Sigmoid colon (tissue), 7 donors: ENCODE measurements around the gene NDUFB4. TPM values are rescaled to one million over a fixed set of nuclear protein-coding genes. Genes with fewer than 3 reads are reported as not detected.

Source experiments
- DNase-seq: peaks from one replicate; pipeline ENCODE4 v3.0.0-alpha.2; 2019
- H3K27ac ChIP-seq, 4 donors: fragments of 200-600 bp; sonication (generic); one replicate each; pipeline ENCODE4 v1.5.1; 2016 to 2019; ENCODE audit warnings: mild to moderate bottlenecking in 1 of 4
- H3K27me3 ChIP-seq, 3 donors: fragments of 200-600 bp; sonication (generic); one replicate each; pipeline ENCODE4 v1.5.1; 2019; ENCODE audit warnings: mild to moderate bottlenecking in 1 of 3
- H3K36me3 ChIP-seq, 4 donors: fragments of 200-600 bp; sonication (generic); one replicate each; pipeline ENCODE4 v1.5.1; 2016 to 2019
- H3K4me1 ChIP-seq, 4 donors: fragments of 200-600 bp; sonication (generic); one replicate each; pipeline ENCODE4 v1.5.1; 2017 to 2019
- H3K4me3 ChIP-seq, 4 donors: fragments of 200-600 bp; sonication (generic); one replicate each; pipeline ENCODE4 v1.5.1; 2017 to 2019; ENCODE audit warnings: mild to moderate bottlenecking in 2 of 4, moderate library complexity in 1 of 4
- H3K9me3 ChIP-seq, 4 donors: fragments of 200-600 bp in 3 of 4; sonication (generic) in 3 of 4; one replicate each; pipeline versions ENCODE4 v1.5.1 to v1.6.1; 2013 to 2019
- CTCF ChIP-seq, 4 experiments: fragments of 450-650 bp in 3 of 4; fragments of 200-600 bp in 1 of 4; IDR thresholded peaks; one replicate each; pipeline ENCODE4 v1.5.1; 2016 to 2019; ENCODE audit warnings: antibody characterized with exemption in 4 of 4, mild to moderate bottlenecking in 3 of 4, moderate library complexity in 2 of 4
- EP300 ChIP-seq, 4 donors: sonication (generic); formaldehyde crosslinking; IDR thresholded peaks; one replicate each; pipeline ENCODE4 v1.6.1; 2017; ENCODE audit warnings: antibody characterized with exemption in 4 of 4
- POLR2A ChIP-seq, 2 donors: fragments of 450-650 bp; IDR thresholded peaks; one replicate each; pipeline ENCODE4 v1.6.1; 2016; ENCODE audit warnings: antibody characterized with exemption in 2 of 2, mild to moderate bottlenecking in 2 of 2, moderate library complexity in 2 of 2
- POLR2AphosphoS5 ChIP-seq, 4 donors: sonication (generic); formaldehyde crosslinking; IDR thresholded peaks; one replicate each; pipeline ENCODE4 v1.6.1; 2017; ENCODE audit warnings: antibody characterized with exemption in 4 of 4
- WGBS, 2 donors: extraction: QIAGEN DNeasy Blood & Tissue Kit; methylation state at CpG; one replicate each; pipeline ENCODE4 v1.1.7; 2013; 5-methylcytosine and 5-hydroxymethylcytosine counted together
- intact Hi-C: fragments of 100-400 bp; cut with DNase I; formaldehyde crosslinking; loops from one replicate; pipeline ENCODE4 v1.15.1; 2023
- polyA plus RNA-seq, 3 donors: library from polyadenylated mRNA; stranded (reverse); fragments of 200-250 nt; gene quantifications; one replicate each; pipeline ENCODE4 v1.2.3, GENCODE V29; 2013
- total RNA-seq, 4 donors: library from RNA; depleted of rRNA; stranded (reverse); fragments of >200 nt; gene quantifications; one replicate each; pipeline ENCODE4 v1.1.0, GENCODE V29; 2016
- donor health status: healthy with polysubstance abuse.
- donor health status: Bipolar disorder and iron deficiency.
- donor health status: healthy.

Gene NDUFB4
- total and polyA plus RNA-seq, 7 donors = 72.3 to 335 (median 148) TPM

GRCh38 chr3:120641696-120642246, 45.6 kb downstream of the NDUFB4 start:
- TF ChIP-seq CTCF (IDR thresholded peaks at IDR 0.05) (no peak), POLR2A (IDR thresholded peaks at IDR 0.05) (no peak), EP300 (IDR thresholded peaks at IDR 0.05) (no peak), POLR2AphosphoS5 (IDR thresholded peaks at IDR 0.05) (no peak)
- Histone ChIP-seq H3K36me3 (no peaks in the 10 kb centered on the region), H3K27ac (no peak overlapping the region), H3K4me3 (no peak overlapping the region), H3K27me3 (no peaks in the 10 kb centered on the region), H3K4me1 (peaks cover 0 to 11% (median 2%) of the 10 kb centered on the region in 4 donors), H3K9me3 (no peaks in the 10 kb centered on the region)
- WGBS, 2 donors = 89 to 94% methylated on average over 2 of the region's 2 CpGs
- no peak for DNase-seq
- intact Hi-C loops = no loop called here

GRCh38 chr3:120642368-120642948, 46.3 kb downstream of the NDUFB4 start:
- no peaks in the 10 kb centered on the region for H3K36me3 ChIP-seq
- TF ChIP-seq CTCF (IDR thresholded peaks at IDR 0.05) (no peak), EP300 (IDR thresholded peaks at IDR 0.05) (no peak), POLR2A (IDR thresholded peaks at IDR 0.05) (no peak), POLR2AphosphoS5 (IDR thresholded peaks at IDR 0.05) (no peak)
- H3K9me3 ChIP-seq = no peaks in the 10 kb centered on the region
- DNase-seq = no peak
- H3K4me3 ChIP-seq = no peak overlapping the region
- H3K27ac ChIP-seq = no peak overlapping the region
- H3K4me1 ChIP-seq = peaks cover 0 to 9% (median 4%) of the 10 kb centered on the region in 4 donors
- intact Hi-C loops = no loop called here
- 58 to 84% methylated on average over 4 of the region's 4 CpGs for WGBS, 2 donors
- H3K27me3 ChIP-seq = no peaks in the 10 kb centered on the region

GRCh38 chr3:120645083-120645845, 49.1 kb downstream of the NDUFB4 start:
- Histone ChIP-seq H3K36me3 (no peaks in the 10 kb centered on the region), H3K27ac (no peak overlapping the region), H3K4me1 (peaks cover 0 to 8% (median 2%) of the 10 kb centered on the region in 4 donors), H3K9me3 (no peaks in the 10 kb centered on the region), H3K27me3 (no peaks in the 10 kb centered on the region), H3K4me3 (no peak overlapping the region)
- intact Hi-C loops = no loop called here
- no peak for DNase-seq
- no peak for TF ChIP-seq POLR2AphosphoS5 (IDR thresholded peaks at IDR 0.05)
- no peak for TF ChIP-seq POLR2A (IDR thresholded peaks at IDR 0.05)
- no peak for TF ChIP-seq EP300 (IDR thresholded peaks at IDR 0.05)
- no peak for TF ChIP-seq CTCF (IDR thresholded peaks at IDR 0.05)
- 71 to 90% methylated on average over 5 of the region's 5 CpGs for WGBS, 2 donors

GRCh38 chr3:120646771-120647432, 50.8 kb downstream of the NDUFB4 start:
- Histone ChIP-seq H3K27ac (no peak overlapping the region), H3K4me3 (no peak overlapping the region), H3K9me3 (no peaks in the 10 kb centered on the region), H3K27me3 (no peaks in the 10 kb centered on the region), H3K4me1 (peaks cover 0 to 8% (median 2%) of the 10 kb centered on the region in 4 donors), H3K36me3 (no peaks in the 10 kb centered on the region)
- intact Hi-C loops = no loop called here
- TF ChIP-seq CTCF (IDR thresholded peaks at IDR 0.05) (no peak), EP300 (IDR thresholded peaks at IDR 0.05) (no peak), POLR2AphosphoS5 (IDR thresholded peaks at IDR 0.05) (no peak), POLR2A (IDR thresholded peaks at IDR 0.05) (no peak)
- WGBS, 2 donors = 88 to 92% methylated on average over 5 of the region's 5 CpGs
- no peak for DNase-seq
